Pancreas (tissue), 10 donors: Measurements from ENCODE around the gene METTL27. TPM values are rescaled to one million over a fixed set of nuclear protein-coding genes. Genes with fewer than 3 reads are reported as not detected.
"Not testable (repeated sequence)": the region's sequence is repeated elsewhere in the genome, so short reads cannot be mapped to it uniquely, and the experiment has no call there.

Experiments used
- ATAC-seq, 4 donors: fragments of 200-7000 bp; cut with Tn5 transposase; one replicate each; pipeline versions ENCODE4 v1.8.0 to v1.9.1; 2020; ENCODE audit warnings: mild to moderate bottlenecking in 4 of 4, moderate library complexity in 4 of 4
- DNase-seq, 6 donors: peaks; one replicate each; pipeline ENCODE4 v3.0.0-alpha.2; 2020
- FAIRE-seq: peaks from 2 replicates; lab custom pipeline; 2012; peaks lifted over from hg19 to GRCh38; lab: Jason Lieb, UNC
- H3K27ac ChIP-seq, 4 donors: fragments of 200-600 bp; sonication (generic); 1 replicate in 3 of 4; 2 replicates in 1 of 4; pipeline versions ENCODE4 v1.5.0 to v1.8.0; 2020
- H3K27me3 ChIP-seq, 4 donors: fragments of 200-600 bp; one replicate each; pipeline ENCODE4 v1.8.0; 2021
- H3K36me3 ChIP-seq, 3 donors: fragments of 200-600 bp; sonication (generic) in 1 of 3; one replicate each; pipeline versions ENCODE4 v1.5.0 to v1.8.0; 2020 to 2021
- H3K4me1 ChIP-seq, 3 donors: fragments of 200-600 bp; one replicate each; pipeline ENCODE4 v1.8.0; 2021
- H3K4me3 ChIP-seq, 4 donors: fragments of 200-600 bp; sonication (generic) in 2 of 4; one replicate each; pipeline versions ENCODE4 v1.5.0 to v1.8.0; 2020 to 2021
- H3K9me3 ChIP-seq, 4 donors: fragments of 200-600 bp; one replicate each; pipeline ENCODE4 v1.8.0; 2021
- WGBS, 2 donors: extraction: QIAGEN DNeasy Blood & Tissue Kit; methylation state at CpG; one replicate each; pipeline ENCODE4 v1.1.7; 2013; 5-methylcytosine and 5-hydroxymethylcytosine counted together
- intact Hi-C, 3 donors: fragments of 100-400 bp; cut with DNase I; formaldehyde crosslinking; loops; one replicate each; pipeline versions ENCODE4 v1.11.1 to v1.14.2; 2022
- polyA plus RNA-seq, 2 donors: library from polyadenylated mRNA; stranded (reverse); fragments of 200-250 nt; gene quantifications; one replicate each; pipeline ENCODE4 v1.2.3, GENCODE V29; 2013
- total RNA-seq, 6 donors: library from RNA; stranded (reverse); fragmentation: NEBNext Ultra II Directional in 4 of 6; extraction: Animal tissue kit (Norgen Biotek cat#: 25700) in 4 of 6; gene quantifications; one replicate each; pipeline versions ENCODE4 v1.2.1 to v1.2.4, GENCODE V29; 2021 to 2023
- TF ChIP-seq, protein P1 (sequence below), 4 donors: fragments of 200-600 bp; sonication (generic) in 3 of 4; IDR thresholded peaks; one replicate each; pipeline versions ENCODE4 v1.5.0 to v1.8.0; 2021; ENCODE audit warnings: antibody characterized with exemption in 4 of 4
- donor health status: healthy with polysubstance abuse.
- donor health status: DM: no; HTN: no; CAD: no; lungs with moderate emphysema.
- donor health status: DM: no; HTN: no; CAD: no.
- donor health status: control.
- donor health status: control.
- donor health status: Bipolar disorder and iron deficiency.
- donor health status: DM: yes; HTN: yes; CAD: no.
- donor health status: DM: no; HTN: no; CAD: no.
- donor health status: DM: no; HTN: no; CAD: no.
- donor health status: DM: yes; HTN: yes; CAD: no.

The METTL27 gene
- total and polyA plus RNA-seq, 8 donors: 3.0 to 11.2 (median 5.5) TPM

DNA sequence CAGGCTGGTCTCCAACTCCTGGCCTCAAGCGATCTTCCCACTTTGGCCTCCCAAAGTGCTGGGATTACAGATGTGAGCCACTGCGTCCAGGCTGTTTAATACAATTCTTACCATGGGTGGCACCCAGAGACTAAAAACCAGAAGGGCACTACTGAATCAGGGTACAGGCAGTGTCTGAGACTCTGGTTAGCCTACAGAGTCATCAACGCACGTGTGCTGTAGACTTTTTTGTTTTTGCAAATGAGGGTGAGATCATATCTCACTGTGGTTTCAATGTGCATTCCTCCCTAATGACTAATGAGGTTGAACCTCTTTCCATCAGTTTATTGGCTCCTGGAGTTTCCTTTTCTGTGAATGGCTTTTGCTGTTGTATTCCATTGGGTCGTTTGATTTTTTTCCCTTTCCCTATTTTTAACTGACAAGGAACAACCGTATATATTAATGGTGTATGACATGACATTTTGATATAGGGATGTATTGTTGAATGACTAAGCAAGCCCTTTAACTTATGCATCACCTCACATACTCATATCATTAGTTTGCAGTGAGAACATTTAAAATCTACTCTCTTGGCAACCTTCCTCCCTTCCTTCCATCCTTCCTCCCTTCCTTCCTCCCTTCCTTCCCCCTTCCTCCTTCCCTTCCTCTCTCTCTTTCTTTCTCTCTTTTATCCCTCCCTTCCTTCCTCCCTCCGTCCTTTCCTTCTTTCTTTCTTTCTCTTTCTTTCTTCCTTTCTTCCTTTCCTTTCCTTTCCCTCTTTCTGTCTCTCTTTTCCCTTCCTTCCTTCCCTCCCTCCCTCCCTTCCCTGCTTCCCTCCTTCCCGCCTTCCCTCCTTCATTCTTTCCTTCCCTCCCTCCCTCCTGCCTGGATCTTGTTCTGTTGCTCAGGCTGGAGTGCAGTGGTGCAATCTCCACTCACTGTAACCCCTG is 9.4 kb upstream of the METTL27 start:
- H3K27ac ChIP-seq: peak overlapping the region in 2 of 4 donors; percentile 78
- DNase-seq (no peak), ATAC-seq (peak; percentile 23 to 74 (median 67)), FAIRE-seq (no peak)
- H3K27me3 ChIP-seq: no peaks in the 10 kb centered on the region
- WGBS, 2 donors: 60 to 63% methylated on average over 8 of the region's 8 CpGs
- peaks cover 0 to 4% (median 3%) of the 10 kb centered on the region in 3 donors for H3K4me1 ChIP-seq
- H3K4me3 ChIP-seq: no peak overlapping the region
- intact Hi-C loops: loop anchor here in 1 of 3 donors (5.0 kb wide), 1 partner anchor 34 kb away; no protein-coding TSS in a partner anchor
- no peaks in the 10 kb centered on the region for H3K36me3 ChIP-seq
- H3K9me3 ChIP-seq: no peaks in the 10 kb centered on the region
- TF ChIP-seq, protein P1, sequence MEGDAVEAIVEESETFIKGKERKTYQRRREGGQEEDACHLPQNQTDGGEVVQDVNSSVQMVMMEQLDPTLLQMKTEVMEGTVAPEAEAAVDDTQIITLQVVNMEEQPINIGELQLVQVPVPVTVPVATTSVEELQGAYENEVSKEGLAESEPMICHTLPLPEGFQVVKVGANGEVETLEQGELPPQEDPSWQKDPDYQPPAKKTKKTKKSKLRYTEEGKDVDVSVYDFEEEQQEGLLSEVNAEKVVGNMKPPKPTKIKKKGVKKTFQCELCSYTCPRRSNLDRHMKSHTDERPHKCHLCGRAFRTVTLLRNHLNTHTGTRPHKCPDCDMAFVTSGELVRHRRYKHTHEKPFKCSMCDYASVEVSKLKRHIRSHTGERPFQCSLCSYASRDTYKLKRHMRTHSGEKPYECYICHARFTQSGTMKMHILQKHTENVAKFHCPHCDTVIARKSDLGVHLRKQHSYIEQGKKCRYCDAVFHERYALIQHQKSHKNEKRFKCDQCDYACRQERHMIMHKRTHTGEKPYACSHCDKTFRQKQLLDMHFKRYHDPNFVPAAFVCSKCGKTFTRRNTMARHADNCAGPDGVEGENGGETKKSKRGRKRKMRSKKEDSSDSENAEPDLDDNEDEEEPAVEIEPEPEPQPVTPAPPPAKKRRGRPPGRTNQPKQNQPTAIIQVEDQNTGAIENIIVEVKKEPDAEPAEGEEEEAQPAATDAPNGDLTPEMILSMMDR (IDR thresholded peaks at IDR 0.05): no peak

DNA sequence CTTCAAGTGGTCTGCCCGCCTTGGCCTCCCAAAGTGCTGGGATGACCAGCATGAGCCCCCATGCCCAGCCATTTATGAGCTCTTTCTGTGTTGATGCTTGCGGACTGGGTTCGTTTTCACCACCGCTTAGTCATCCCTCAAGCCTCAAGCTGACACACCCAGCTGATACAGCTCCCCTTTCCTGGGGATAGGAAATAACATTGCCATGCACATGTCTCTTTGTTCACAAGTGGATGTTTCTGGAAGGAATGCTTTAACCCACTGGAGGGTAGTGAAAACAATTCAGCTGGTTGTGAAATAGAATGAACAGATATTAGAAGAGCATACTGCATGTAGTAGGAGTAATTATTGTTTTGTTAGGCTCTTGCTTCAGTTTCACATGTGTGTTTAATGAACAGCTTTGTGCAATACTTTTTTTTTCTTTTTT is 8.5 kb upstream of the METTL27 start:
- no peak overlapping the region for H3K4me3 ChIP-seq
- WGBS, 2 donors: 73 to 84% methylated on average over 4 of the region's 4 CpGs
- FAIRE-seq: no peak
- no peaks in the 10 kb centered on the region for H3K9me3 ChIP-seq
- intact Hi-C loops: loop anchor here in 1 of 3 donors (5.0 kb wide), 1 partner anchor 33 kb away; no protein-coding TSS in a partner anchor
- peak in 1 of 6 donors; percentile 9 for DNase-seq
- peaks cover 0 to 4% (median 3%) of the 10 kb centered on the region in 3 donors for H3K4me1 ChIP-seq
- TF ChIP-seq, protein P1 (IDR thresholded peaks at IDR 0.05): no peak
- no peaks in the 10 kb centered on the region for H3K27me3 ChIP-seq
- ATAC-seq: peak in 2 of 4 donors; percentile 27 to 39
- no peaks in the 10 kb centered on the region for H3K36me3 ChIP-seq
- H3K27ac ChIP-seq: peak overlapping the region in 2 of 4 donors; percentile 78

DNA sequence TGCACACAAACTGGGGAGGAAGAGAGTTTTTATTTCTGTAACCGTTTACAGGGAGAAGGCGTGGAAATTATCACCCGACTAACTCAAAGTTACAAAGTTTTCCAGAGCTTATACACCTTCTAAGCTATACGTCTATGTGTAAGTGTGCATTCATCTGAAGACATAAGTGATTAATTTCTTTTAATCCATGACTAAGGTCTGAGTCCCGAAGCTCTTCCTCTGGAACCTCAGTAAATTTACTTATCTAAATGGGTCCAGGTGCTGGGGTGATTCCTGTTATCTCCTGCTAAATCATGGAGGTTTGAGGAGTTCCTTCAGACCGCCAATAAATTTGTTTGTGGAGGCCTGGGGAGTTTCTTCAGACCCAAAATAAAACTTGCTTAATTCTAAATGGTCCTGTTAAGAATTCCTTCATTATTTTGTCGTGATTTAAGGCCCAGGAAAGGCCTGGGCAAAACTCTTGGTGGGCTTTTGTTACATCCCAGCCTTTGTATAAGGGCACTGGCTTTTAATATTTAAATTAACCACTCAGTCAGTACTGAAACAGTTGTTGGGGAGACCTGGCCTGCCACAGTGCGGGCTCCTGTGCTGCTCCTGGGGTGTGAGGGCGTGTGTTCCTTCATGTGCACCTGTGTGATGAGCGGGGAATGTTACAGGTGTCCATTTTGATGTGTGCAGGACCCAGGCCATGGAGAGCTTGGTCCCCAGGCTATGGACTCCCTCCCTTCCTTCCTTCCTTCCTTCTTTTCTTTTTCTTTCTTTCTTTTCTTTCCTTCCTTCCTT is 5.8 kb upstream of the METTL27 start:
- H3K36me3 ChIP-seq: no peaks in the 10 kb centered on the region
- ATAC-seq (no peak), FAIRE-seq (no peak), DNase-seq (peak in 1 of 6 donors; percentile 4)
- TF ChIP-seq, protein P1 (IDR thresholded peaks at IDR 0.05): no peak
- WGBS, 2 donors: 88 to 90% methylated on average over 10 of the region's 10 CpGs
- intact Hi-C loops: no loop called here
- no peaks in the 10 kb centered on the region for H3K9me3 ChIP-seq
- no peaks in the 10 kb centered on the region for H3K27me3 ChIP-seq
- no peak overlapping the region for H3K4me3 ChIP-seq
- no peak overlapping the region for H3K27ac ChIP-seq
- H3K4me1 ChIP-seq: peaks cover 0 to 4% (median 1%) of the 10 kb centered on the region in 3 donors

DNA sequence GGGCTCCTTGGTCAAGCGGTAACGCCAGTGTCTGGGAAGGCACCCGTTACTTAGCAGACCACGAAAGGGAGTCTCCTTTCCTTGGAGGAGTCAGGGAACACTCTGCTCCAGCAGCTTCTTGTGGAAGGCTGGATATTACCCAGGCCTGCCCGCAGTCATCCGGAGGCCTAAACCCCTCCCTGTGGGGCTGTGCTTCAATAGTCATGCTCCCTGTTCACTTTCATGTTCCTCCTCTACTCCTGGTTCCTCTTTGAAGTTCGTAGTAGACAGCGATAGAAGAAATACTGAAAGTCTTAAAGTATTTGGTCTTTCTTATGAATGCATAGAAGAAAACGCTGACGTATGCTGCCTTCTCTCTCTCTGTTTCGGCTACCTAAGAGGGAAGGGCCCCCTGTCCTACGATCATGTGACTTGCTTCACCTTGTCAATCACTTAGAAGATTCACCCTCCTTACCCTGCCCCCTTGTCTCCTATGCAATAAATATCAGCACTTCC is 3.4 kb upstream of the METTL27 start:
- H3K4me3 ChIP-seq, FAIRE-seq, H3K4me1 ChIP-seq, intact Hi-C loops, H3K27me3 ChIP-seq, H3K9me3 ChIP-seq, ATAC-seq, H3K27ac ChIP-seq, H3K36me3 ChIP-seq: not testable (repeated sequence)
- 80 to 90% methylated on average over 12 of the region's 12 CpGs for WGBS, 2 donors
- DNase-seq: peak in 1 of 6 donors; percentile 16
